MM.1S (cell line): ENCODE measurements around the gene GRAMD1A.

Experiments
- CTCF ChIP-seq: fragments of 300-600 bp; sonication (generic); IDR thresholded peaks from 2 replicates; pipeline ENCODE4 v1.5.1; 2016; ENCODE audit warnings: antibody characterized with exemption, low read length, mixed read lengths
- EZH2 ChIP-seq: fragments of 300-600 bp; sonication (generic); optimal IDR thresholded peaks from 2 replicates; pipeline ENCODE3; 2017; ENCODE audit warnings: low read depth, mild to moderate bottlenecking, antibody characterized with exemption, low read length, mixed read lengths
- EZH2phosphoT487 ChIP-seq: fragments of 300-600 bp; sonication (generic); IDR thresholded peaks from 2 replicates; pipeline ENCODE4 v1.6.1; 2018; ENCODE audit warnings: antibody characterized with exemption, low read length

- TF ChIP-seq CTCF (no peak), EZH2phosphoT487 (no peak), EZH2 (no peak)
These were observed 35.5 kb upstream of the GRAMD1A start for GRCh38 chr19:34964598-34964997.
